Gastroesophageal sphincter (tissue), 3 donors: ENCODE data around the gene STAM.

Experiments
- CTCF ChIP-seq, 4 experiments: fragments of 200-600 bp in 2 of 4; fragments of 450-650 bp in 2 of 4; sonication (generic) in 1 of 4; IDR thresholded peaks; one replicate each; pipeline ENCODE4 v1.5.1; 2017 to 2019; ENCODE audit warnings: antibody characterized with exemption in 4 of 4, mild to moderate bottlenecking in 2 of 4, moderate library complexity in 2 of 4
- EP300 ChIP-seq: sonication (generic); formaldehyde crosslinking; IDR thresholded peaks from one replicate; pipeline ENCODE4 v1.6.1; 2017; ENCODE audit warnings: antibody characterized with exemption, mild to moderate bottlenecking
- POLR2A ChIP-seq, 2 donors: fragments of 450-650 bp; IDR thresholded peaks; one replicate each; pipeline ENCODE4 v1.6.1; 2017; ENCODE audit warnings: antibody characterized with exemption in 2 of 2, mild to moderate bottlenecking in 2 of 2, moderate library complexity in 1 of 2
- POLR2AphosphoS5 ChIP-seq: sonication (generic); formaldehyde crosslinking; IDR thresholded peaks from one replicate; pipeline ENCODE4 v1.6.1; 2017; ENCODE audit warnings: antibody characterized with exemption

- TF ChIP-seq CTCF (IDR thresholded peaks at IDR 0.05), result no peak
- TF ChIP-seq EP300, result no peak
- no peak for TF ChIP-seq POLR2A (IDR thresholded peaks at IDR 0.05)
- TF ChIP-seq POLR2AphosphoS5, result no peak
These were observed 85.7 kb downstream of the STAM start for GRCh38 chr10:17729630-17730029.
